Osteocyte (in vitro differentiated cells): Measurements from ENCODE around the gene DENND1A. TPM values are rescaled to one million over a fixed set of nuclear protein-coding genes. Genes with fewer than 3 reads are reported as not detected.

Experiments used
- DNase-seq: peaks from one replicate; pipeline ENCODE4 v3.0.0; 2021; ENCODE audit warnings: mixed read lengths; ENCODE audit not compliant: unreplicated experiment; ENCODE audit errors: extremely low spot score
- H3K27ac Mint-ChIP-seq: one replicate; pipeline ENCODE4 v1.8.0; 2021; ENCODE audit warnings: mild to moderate bottlenecking, mixed read lengths; ENCODE audit not compliant: unreplicated experiment
- H3K27me3 Mint-ChIP-seq: one replicate; pipeline ENCODE4 v1.8.0; 2021; ENCODE audit warnings: mixed read lengths; ENCODE audit not compliant: unreplicated experiment
- H3K36me3 Mint-ChIP-seq: one replicate; pipeline ENCODE4 v1.8.0; 2021; ENCODE audit warnings: mixed read lengths; ENCODE audit not compliant: unreplicated experiment
- H3K4me1 Mint-ChIP-seq: one replicate; pipeline ENCODE4 v1.8.0; 2021; ENCODE audit warnings: mixed read lengths; ENCODE audit not compliant: unreplicated experiment
- H3K4me3 Mint-ChIP-seq: one replicate; pipeline ENCODE4 v1.8.0; 2021; ENCODE audit warnings: mild to moderate bottlenecking, moderate library complexity, mixed read lengths; ENCODE audit not compliant: unreplicated experiment
- H3K9me3 Mint-ChIP-seq: one replicate; pipeline ENCODE4 v1.8.0; 2021; ENCODE audit warnings: mixed read lengths; ENCODE audit not compliant: unreplicated experiment
- total RNA-seq: library from RNA; stranded (reverse); gene quantifications from 2 replicates; pipeline ENCODE4 v1.2.1, GENCODE V29; 2021
- TF ChIP-seq, protein P1 (sequence below): fragments of 200-600 bp; sonication (generic); IDR thresholded peaks from 2 replicates; pipeline ENCODE4 v1.5.0; 2021; ENCODE audit warnings: antibody characterized with exemption, mild to moderate bottlenecking, moderate library complexity

DENND1A gene
- total RNA-seq, 1 donor from 2014 or later = 19.8 TPM

DNA sequence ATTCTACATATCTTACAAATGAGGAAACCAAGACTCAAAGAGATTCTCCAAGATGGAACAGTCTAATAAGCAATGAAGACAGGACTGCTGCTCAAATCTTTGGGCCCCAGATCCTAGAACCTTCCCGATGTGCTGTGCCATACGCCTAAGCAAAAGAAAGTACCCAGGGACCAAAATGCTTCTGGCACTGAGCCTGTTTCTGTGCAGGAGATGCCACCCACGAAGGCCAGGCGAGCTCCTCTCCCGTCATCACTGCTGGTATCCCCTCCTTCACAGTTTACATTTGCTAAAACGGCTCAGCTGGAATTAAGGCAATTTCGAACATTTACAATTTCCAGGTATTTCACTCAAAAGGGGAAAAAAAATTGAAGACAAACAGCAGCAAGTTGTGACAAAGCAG is 277.5 kb downstream of the DENND1A start:
- TF ChIP-seq, protein P1, sequence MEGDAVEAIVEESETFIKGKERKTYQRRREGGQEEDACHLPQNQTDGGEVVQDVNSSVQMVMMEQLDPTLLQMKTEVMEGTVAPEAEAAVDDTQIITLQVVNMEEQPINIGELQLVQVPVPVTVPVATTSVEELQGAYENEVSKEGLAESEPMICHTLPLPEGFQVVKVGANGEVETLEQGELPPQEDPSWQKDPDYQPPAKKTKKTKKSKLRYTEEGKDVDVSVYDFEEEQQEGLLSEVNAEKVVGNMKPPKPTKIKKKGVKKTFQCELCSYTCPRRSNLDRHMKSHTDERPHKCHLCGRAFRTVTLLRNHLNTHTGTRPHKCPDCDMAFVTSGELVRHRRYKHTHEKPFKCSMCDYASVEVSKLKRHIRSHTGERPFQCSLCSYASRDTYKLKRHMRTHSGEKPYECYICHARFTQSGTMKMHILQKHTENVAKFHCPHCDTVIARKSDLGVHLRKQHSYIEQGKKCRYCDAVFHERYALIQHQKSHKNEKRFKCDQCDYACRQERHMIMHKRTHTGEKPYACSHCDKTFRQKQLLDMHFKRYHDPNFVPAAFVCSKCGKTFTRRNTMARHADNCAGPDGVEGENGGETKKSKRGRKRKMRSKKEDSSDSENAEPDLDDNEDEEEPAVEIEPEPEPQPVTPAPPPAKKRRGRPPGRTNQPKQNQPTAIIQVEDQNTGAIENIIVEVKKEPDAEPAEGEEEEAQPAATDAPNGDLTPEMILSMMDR = no peak
- no peak for DNase-seq
- no peaks in the 10 kb centered on the region for H3K9me3 Mint-ChIP-seq
- H3K4me3 Mint-ChIP-seq = no peak overlapping the region
- H3K27me3 Mint-ChIP-seq = no peaks in the 10 kb centered on the region
- H3K27ac Mint-ChIP-seq = no peak overlapping the region
- peaks cover 9% of the 10 kb centered on the region for H3K36me3 Mint-ChIP-seq
- H3K4me1 Mint-ChIP-seq = no peaks in the 10 kb centered on the region

DNA sequence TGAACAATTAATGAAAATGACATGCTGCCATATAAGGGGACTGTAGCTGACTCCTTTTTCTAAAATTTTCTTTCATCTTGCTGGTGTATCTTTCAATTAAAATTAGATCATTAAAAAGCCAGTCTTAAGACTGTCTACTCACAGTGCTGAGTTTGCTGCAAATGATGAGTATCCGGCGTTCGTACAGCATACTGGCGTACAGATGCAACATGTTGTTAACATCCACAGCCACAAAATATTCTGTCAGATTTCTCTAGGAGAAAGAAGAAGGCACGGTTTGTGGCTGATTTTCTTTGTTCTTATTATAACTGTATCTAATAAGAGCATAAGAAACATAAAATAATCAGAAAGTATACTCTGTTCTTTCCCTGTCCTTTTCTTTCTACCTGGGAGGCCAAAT is 278.1 kb downstream of the DENND1A start:
- Mint-ChIP-seq H3K4me1 (no peaks in the 10 kb centered on the region), H3K36me3 (peaks cover 10% of the 10 kb centered on the region), H3K27ac (no peak overlapping the region), H3K27me3 (no peaks in the 10 kb centered on the region), H3K4me3 (no peak overlapping the region), H3K9me3 (no peaks in the 10 kb centered on the region)
- TF ChIP-seq, protein P1 = no peak
- DNase-seq = no peak

DNA sequence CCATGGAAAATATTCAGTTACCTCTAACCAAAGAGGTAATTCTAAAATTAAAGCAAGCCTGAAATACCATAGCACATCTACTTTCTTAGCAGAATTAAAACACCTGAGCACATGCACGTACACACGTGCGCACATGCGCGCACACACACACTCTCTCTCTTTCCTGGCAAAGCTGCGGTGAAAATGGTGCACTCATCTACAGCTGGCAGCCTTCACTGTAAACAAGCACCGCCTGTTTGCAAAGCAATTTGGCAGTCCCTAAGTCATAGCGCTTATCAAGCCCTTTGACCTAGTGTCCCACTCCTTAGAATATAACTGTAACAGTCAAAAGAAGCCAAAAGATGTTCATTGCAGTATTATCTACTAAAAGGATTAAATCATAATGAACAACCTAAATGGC is 278.7 kb downstream of the DENND1A start:
- no peak for DNase-seq
- H3K4me1 Mint-ChIP-seq = no peaks in the 10 kb centered on the region
- H3K9me3 Mint-ChIP-seq = no peaks in the 10 kb centered on the region
- H3K4me3 Mint-ChIP-seq = no peak overlapping the region
- TF ChIP-seq, protein P1 = no peak
- H3K36me3 Mint-ChIP-seq = peaks cover 14% of the 10 kb centered on the region
- no peak overlapping the region for H3K27ac Mint-ChIP-seq
- no peaks in the 10 kb centered on the region for H3K27me3 Mint-ChIP-seq

DNA sequence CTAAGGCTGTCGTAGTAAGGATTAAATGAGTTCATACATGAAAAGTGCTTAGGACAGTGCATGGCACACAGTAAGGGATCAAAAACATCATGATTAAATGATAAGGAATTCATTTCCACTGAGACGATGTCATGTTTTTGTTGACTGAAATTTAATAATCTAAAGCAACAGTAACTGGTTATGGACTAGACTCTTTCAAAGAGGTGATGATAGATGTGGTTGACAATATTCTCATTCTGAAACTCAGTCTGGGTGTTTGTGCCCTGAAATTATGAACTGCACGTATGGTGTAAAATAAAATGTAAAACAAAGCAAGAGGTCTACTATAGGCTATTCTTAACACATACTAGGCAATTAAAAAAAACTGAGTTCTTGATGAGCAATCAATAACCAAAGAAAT is 280.0 kb downstream of the DENND1A start:
- no peak for DNase-seq
- Mint-ChIP-seq H3K4me1 (no peaks in the 10 kb centered on the region), H3K9me3 (no peaks in the 10 kb centered on the region), H3K4me3 (no peak overlapping the region), H3K27ac (no peak overlapping the region), H3K27me3 (no peaks in the 10 kb centered on the region), H3K36me3 (peaks cover 12% of the 10 kb centered on the region)
- TF ChIP-seq, protein P1 = no peak

DNA sequence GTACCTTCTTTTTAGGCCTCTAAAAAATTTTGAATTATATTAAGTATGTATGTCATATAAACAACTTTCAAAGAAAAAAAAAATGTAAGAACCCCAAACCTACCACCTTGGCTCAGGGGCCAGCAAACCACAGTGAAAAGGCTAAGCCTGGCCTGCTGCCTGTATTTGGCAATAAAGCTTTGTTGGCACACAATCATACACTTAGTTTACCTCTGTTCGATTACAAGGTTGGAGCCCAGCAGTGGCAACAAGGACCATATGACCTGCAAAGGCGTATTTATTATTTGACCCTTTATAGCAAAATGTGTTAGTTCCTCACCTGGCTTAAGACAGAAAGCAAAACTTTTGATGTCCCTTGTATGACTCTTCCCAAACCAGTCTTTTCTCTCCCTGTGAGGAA is 282.8 kb downstream of the DENND1A start:
- H3K4me1 Mint-ChIP-seq = peaks cover 12% of the 10 kb centered on the region
- TF ChIP-seq, protein P1 = no peak
- H3K27ac Mint-ChIP-seq = no peak overlapping the region
- no peak overlapping the region for H3K4me3 Mint-ChIP-seq
- DNase-seq = no peak
- H3K9me3 Mint-ChIP-seq = no peaks in the 10 kb centered on the region
- H3K36me3 Mint-ChIP-seq = peaks cover 15% of the 10 kb centered on the region
- no peaks in the 10 kb centered on the region for H3K27me3 Mint-ChIP-seq
